Measurements from ENCODE around the gene EFTUD2. TPM values are rescaled to one million over a fixed set of nuclear protein-coding genes. Genes with fewer than 3 reads are reported as not detected.
"Not testable (repeated sequence)": the region's sequence is repeated elsewhere in the genome, so short reads cannot be mapped to it uniquely, and the experiment has no call there.

Gene EFTUD2
- polyA plus RNA-seq, 3 donors = 82.9 to 144 (median 104) TPM

- no peak for DNase-seq
- Histone ChIP-seq H2AFZ (ENCODE audit: insufficient read depth, low read depth, low read length, poor library complexity, severe bottlenecking) (no peak overlapping the region), H3K36me3 (replicated peaks in 1 of 2; ENCODE audit: control insufficient read depth in 1 of 2, insufficient read depth in 2 of 2, low read length in 2 of 2) (no peaks in the 10 kb centered on the region), H3K9ac (ENCODE audit: insufficient read depth, low read length, poor library complexity, severe bottlenecking) (no peak overlapping the region), H3K4me1 (ENCODE audit: control insufficient read depth in 1 of 2, insufficient read depth in 2 of 2, low read length in 2 of 2) (peaks cover 10 to 20% of the 10 kb centered on the region in 2 donors), H3K27me3 (ENCODE audit: control insufficient read depth in 2 of 2, insufficient read depth in 2 of 2, low read length in 2 of 2) (peaks cover 47 to 72% of the 10 kb centered on the region in 2 donors), H3K4me3 (replicated peaks in 1 of 3; ENCODE audit: low read depth in 2 of 3, low read length in 3 of 3) (no peak overlapping the region), H3K27ac (ENCODE audit: low read depth in 1 of 2, low read length in 2 of 2) (no peak overlapping the region), H3K79me2 (ENCODE audit: insufficient read depth, low read length) (no peaks in the 10 kb centered on the region), H4K20me1 (ENCODE audit: insufficient read depth, low read length) (no peaks in the 10 kb centered on the region), H3K9me3 (replicated peaks in 1 of 2; ENCODE audit: control insufficient read depth in 1 of 2, insufficient read depth in 1 of 2, low read length in 2 of 2) (peaks cover 0 to 12% of the 10 kb centered on the region in 2 donors), H3K4me2 (replicated peaks; ENCODE audit: extremely low read depth, low read length, poor library complexity, severe bottlenecking) (no peak overlapping the region)
- H3K27ac Mint-ChIP-seq = no peak overlapping the region
- peaks cover 11% of the 10 kb centered on the region for H3K4me1 Mint-ChIP-seq
- H3K4me3 Mint-ChIP-seq = peak overlapping the region in 1 of 2 donors; percentile 83
- intact Hi-C loops (cut with micrococcal nuclease) = no loop called here
- H3K9me3 Mint-ChIP-seq = peaks cover 0 to 17% (median 6%) of the 10 kb centered on the region in 7 donors
- peaks cover 60 to 81% (median 66%) of the 10 kb centered on the region in 3 donors for H3K27me3 Mint-ChIP-seq (ENCODE audit: low read depth in 3 of 3)
- WGBS (ENCODE audit: insufficient coverage) = no CpG with 5 or more reads among the region's 1 CpG
- TF ChIP-seq, protein P1, sequence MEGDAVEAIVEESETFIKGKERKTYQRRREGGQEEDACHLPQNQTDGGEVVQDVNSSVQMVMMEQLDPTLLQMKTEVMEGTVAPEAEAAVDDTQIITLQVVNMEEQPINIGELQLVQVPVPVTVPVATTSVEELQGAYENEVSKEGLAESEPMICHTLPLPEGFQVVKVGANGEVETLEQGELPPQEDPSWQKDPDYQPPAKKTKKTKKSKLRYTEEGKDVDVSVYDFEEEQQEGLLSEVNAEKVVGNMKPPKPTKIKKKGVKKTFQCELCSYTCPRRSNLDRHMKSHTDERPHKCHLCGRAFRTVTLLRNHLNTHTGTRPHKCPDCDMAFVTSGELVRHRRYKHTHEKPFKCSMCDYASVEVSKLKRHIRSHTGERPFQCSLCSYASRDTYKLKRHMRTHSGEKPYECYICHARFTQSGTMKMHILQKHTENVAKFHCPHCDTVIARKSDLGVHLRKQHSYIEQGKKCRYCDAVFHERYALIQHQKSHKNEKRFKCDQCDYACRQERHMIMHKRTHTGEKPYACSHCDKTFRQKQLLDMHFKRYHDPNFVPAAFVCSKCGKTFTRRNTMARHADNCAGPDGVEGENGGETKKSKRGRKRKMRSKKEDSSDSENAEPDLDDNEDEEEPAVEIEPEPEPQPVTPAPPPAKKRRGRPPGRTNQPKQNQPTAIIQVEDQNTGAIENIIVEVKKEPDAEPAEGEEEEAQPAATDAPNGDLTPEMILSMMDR (IDR thresholded peaks at IDR 0.05) = no peak
- H3K36me3 Mint-ChIP-seq = peaks cover 0 to 5% of the 10 kb centered on the region in 2 donors
These were observed 71.4 kb downstream of the EFTUD2 start for GRCh38 chr17:44827863-44828262.

- H3K9ac ChIP-seq (ENCODE audit: insufficient read depth, low read length, poor library complexity, severe bottlenecking) = no peak overlapping the region
- H3K27me3 Mint-ChIP-seq (ENCODE audit: low read depth in 3 of 3) = peaks cover 44 to 69% (median 53%) of the 10 kb centered on the region in 3 donors
- H3K36me3 ChIP-seq (replicated peaks in 1 of 2; ENCODE audit: control insufficient read depth in 1 of 2, insufficient read depth in 2 of 2, low read length in 2 of 2) = no peaks in the 10 kb centered on the region
- H3K27me3 ChIP-seq (ENCODE audit: control insufficient read depth in 2 of 2, insufficient read depth in 2 of 2, low read length in 2 of 2) = peaks cover 38 to 56% of the 10 kb centered on the region in 2 donors
- H3K4me1 ChIP-seq (ENCODE audit: control insufficient read depth in 1 of 2, insufficient read depth in 2 of 2, low read length in 2 of 2) = peaks cover 10 to 20% of the 10 kb centered on the region in 2 donors
- intact Hi-C loops (cut with micrococcal nuclease) = no loop called here
- TF ChIP-seq, protein P1 (IDR thresholded peaks at IDR 0.05) = no peak
- H3K4me2 ChIP-seq (replicated peaks; ENCODE audit: extremely low read depth, low read length, poor library complexity, severe bottlenecking) = no peak overlapping the region
- peaks cover 0 to 15% (median 6%) of the 10 kb centered on the region in 7 donors for H3K9me3 Mint-ChIP-seq
- DNase-seq = no peak
- H3K79me2 ChIP-seq (ENCODE audit: insufficient read depth, low read length) = no peaks in the 10 kb centered on the region
- WGBS (ENCODE audit: insufficient coverage) = 100% methylated on average over 2 of the region's 15 CpGs
- H3K4me1 Mint-ChIP-seq = peaks cover 11% of the 10 kb centered on the region
- peaks cover 0 to 5% of the 10 kb centered on the region in 2 donors for H3K36me3 Mint-ChIP-seq
- no peak overlapping the region for H3K4me3 ChIP-seq (replicated peaks in 1 of 3; ENCODE audit: low read depth in 2 of 3, low read length in 3 of 3)
- no peaks in the 10 kb centered on the region for H4K20me1 ChIP-seq (ENCODE audit: insufficient read depth, low read length)
- H3K27ac ChIP-seq (ENCODE audit: low read depth in 1 of 2, low read length in 2 of 2) = no peak overlapping the region
- H2AFZ ChIP-seq (ENCODE audit: insufficient read depth, low read depth, low read length, poor library complexity, severe bottlenecking) = no peak overlapping the region
- H3K27ac Mint-ChIP-seq = no peak overlapping the region
- peak overlapping the region in 1 of 2 donors; percentile 72 for H3K4me3 Mint-ChIP-seq
- H3K9me3 ChIP-seq (replicated peaks in 1 of 2; ENCODE audit: control insufficient read depth in 1 of 2, insufficient read depth in 1 of 2, low read length in 2 of 2) = peaks cover 0 to 12% of the 10 kb centered on the region in 2 donors
These were observed 73.0 kb downstream of the EFTUD2 start for GRCh38 chr17:44826123-44826790.

DNA sequence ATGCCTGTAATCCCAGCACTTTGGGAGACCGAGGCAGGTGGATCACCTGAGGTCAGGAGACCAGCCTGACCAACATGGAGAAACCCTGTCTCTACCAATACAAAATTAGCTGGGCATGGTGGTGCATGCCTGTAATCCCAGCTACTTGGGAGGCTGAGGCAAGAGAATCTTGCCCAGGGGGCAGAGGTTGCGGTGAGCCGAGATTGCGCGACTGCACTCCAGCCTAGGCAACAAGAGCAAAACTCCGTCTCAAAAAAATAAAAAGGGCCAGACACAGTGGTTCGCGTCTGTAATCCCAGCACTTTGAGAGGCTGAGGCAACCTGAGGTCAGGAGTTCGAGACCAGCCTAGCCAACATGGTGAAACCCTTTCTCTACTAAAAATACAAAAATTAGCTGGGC lies 74.0 kb downstream of the EFTUD2 start:
- Histone ChIP-seq H3K27me3 (ENCODE audit: control insufficient read depth in 2 of 2, insufficient read depth in 2 of 2, low read length in 2 of 2) (peaks cover 31 to 46% of the 10 kb centered on the region in 2 donors), H3K4me1 (ENCODE audit: control insufficient read depth in 1 of 2, insufficient read depth in 2 of 2, low read length in 2 of 2) (peaks cover 5 to 13% of the 10 kb centered on the region in 2 donors)
- H3K79me2 ChIP-seq (ENCODE audit: insufficient read depth, low read length); DNase-seq; H3K4me3 Mint-ChIP-seq; H3K9ac ChIP-seq (ENCODE audit: insufficient read depth, low read length, poor library complexity, severe bottlenecking); H3K4me2 ChIP-seq (replicated peaks; ENCODE audit: extremely low read depth, low read length, poor library complexity, severe bottlenecking); H3K36me3 Mint-ChIP-seq; H3K36me3 ChIP-seq (replicated peaks in 1 of 2; ENCODE audit: control insufficient read depth in 1 of 2, insufficient read depth in 2 of 2, low read length in 2 of 2); H3K9me3 ChIP-seq (replicated peaks in 1 of 2; ENCODE audit: control insufficient read depth in 1 of 2, insufficient read depth in 1 of 2, low read length in 2 of 2); H3K27ac ChIP-seq (ENCODE audit: low read depth in 1 of 2, low read length in 2 of 2); H3K4me1 Mint-ChIP-seq; H3K4me3 ChIP-seq (replicated peaks in 1 of 3; ENCODE audit: low read depth in 2 of 3, low read length in 3 of 3); H3K27ac Mint-ChIP-seq; H2AFZ ChIP-seq (ENCODE audit: insufficient read depth, low read depth, low read length, poor library complexity, severe bottlenecking); H4K20me1 ChIP-seq (ENCODE audit: insufficient read depth, low read length); intact Hi-C loops (cut with micrococcal nuclease): not testable (repeated sequence)
- WGBS (ENCODE audit: insufficient coverage) = 98% methylated on average over 8 of the region's 9 CpGs
- Mint-ChIP-seq H3K27me3 (ENCODE audit: low read depth in 3 of 3) (peaks cover 36 to 64% (median 42%) of the 10 kb centered on the region in 3 donors), H3K9me3 (peaks cover 0 to 11% (median 2%) of the 10 kb centered on the region in 7 donors)

Measured in CD14-positive monocyte (primary cell).